Vagina (tissue), 2 donors: ENCODE data around the gene DNPH1.

Source experiments
- POLR2A ChIP-seq, 2 donors: fragments of 450-650 bp; IDR thresholded peaks; one replicate each; pipeline ENCODE4 v1.6.1; 2017; ENCODE audit warnings: antibody characterized with exemption in 2 of 2, mild to moderate bottlenecking in 2 of 2, moderate library complexity in 2 of 2
- POLR2AphosphoS5 ChIP-seq, 2 donors: sonication (generic); formaldehyde crosslinking; IDR thresholded peaks; one replicate each; pipeline ENCODE4 v1.9.0; 2017; ENCODE audit warnings: antibody characterized with exemption in 2 of 2, mild to moderate bottlenecking in 2 of 2, low read depth in 1 of 2; ENCODE audit not compliant: insufficient read depth in 1 of 2
- TF ChIP-seq, protein P1 (sequence below), 3 experiments: fragments of 450-650 bp in 2 of 3; fragments of 200-600 bp in 1 of 3; sonication (generic) in 1 of 3; IDR thresholded peaks; one replicate each; pipeline ENCODE4 v1.5.1; 2017 to 2019; ENCODE audit warnings: antibody characterized with exemption in 3 of 3, mild to moderate bottlenecking in 2 of 3, moderate library complexity in 2 of 3

- TF ChIP-seq POLR2A (IDR thresholded peaks at IDR 0.05) (no peak), POLR2AphosphoS5 (IDR thresholded peaks at IDR 0.05; ENCODE audit: insufficient read depth in 1 of 2, low read depth in 1 of 2) (no peak)
- TF ChIP-seq, protein P1, sequence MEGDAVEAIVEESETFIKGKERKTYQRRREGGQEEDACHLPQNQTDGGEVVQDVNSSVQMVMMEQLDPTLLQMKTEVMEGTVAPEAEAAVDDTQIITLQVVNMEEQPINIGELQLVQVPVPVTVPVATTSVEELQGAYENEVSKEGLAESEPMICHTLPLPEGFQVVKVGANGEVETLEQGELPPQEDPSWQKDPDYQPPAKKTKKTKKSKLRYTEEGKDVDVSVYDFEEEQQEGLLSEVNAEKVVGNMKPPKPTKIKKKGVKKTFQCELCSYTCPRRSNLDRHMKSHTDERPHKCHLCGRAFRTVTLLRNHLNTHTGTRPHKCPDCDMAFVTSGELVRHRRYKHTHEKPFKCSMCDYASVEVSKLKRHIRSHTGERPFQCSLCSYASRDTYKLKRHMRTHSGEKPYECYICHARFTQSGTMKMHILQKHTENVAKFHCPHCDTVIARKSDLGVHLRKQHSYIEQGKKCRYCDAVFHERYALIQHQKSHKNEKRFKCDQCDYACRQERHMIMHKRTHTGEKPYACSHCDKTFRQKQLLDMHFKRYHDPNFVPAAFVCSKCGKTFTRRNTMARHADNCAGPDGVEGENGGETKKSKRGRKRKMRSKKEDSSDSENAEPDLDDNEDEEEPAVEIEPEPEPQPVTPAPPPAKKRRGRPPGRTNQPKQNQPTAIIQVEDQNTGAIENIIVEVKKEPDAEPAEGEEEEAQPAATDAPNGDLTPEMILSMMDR (IDR thresholded peaks at IDR 0.05): no peak
Observed at GRCh38 chr6:43176423-43176786, 52.9 kb downstream of the DNPH1 start.
